ENCODE measurements around the gene AGK.
"Not testable (repeated sequence)": the region's sequence is repeated elsewhere in the genome, so short reads cannot be mapped to it uniquely, and the experiment has no call there.

The AGK gene

DNA sequence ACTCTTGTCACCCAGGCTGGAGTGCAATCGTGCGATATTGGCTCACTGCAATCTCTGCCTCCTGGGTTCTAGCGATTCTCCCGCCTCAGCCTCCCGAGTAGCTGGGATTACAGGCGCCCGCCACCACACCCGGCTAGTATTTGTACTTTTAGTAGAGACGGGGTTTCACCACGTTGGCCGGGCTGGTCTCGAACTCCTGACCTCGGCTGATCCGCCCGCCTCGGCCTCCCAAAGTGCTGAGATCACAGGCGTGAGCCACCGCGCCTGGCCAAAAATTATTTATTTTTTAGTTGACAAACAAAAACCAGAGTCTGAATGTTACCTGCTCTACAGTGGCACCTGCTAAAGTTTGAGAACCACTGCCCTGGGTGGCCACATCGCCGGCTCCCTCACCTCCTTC lies 96.5 kb downstream of the AGK start:
- not testable (repeated sequence) for DNase-seq (ENCODE audit: low read depth in 2 of 2)

DNA sequence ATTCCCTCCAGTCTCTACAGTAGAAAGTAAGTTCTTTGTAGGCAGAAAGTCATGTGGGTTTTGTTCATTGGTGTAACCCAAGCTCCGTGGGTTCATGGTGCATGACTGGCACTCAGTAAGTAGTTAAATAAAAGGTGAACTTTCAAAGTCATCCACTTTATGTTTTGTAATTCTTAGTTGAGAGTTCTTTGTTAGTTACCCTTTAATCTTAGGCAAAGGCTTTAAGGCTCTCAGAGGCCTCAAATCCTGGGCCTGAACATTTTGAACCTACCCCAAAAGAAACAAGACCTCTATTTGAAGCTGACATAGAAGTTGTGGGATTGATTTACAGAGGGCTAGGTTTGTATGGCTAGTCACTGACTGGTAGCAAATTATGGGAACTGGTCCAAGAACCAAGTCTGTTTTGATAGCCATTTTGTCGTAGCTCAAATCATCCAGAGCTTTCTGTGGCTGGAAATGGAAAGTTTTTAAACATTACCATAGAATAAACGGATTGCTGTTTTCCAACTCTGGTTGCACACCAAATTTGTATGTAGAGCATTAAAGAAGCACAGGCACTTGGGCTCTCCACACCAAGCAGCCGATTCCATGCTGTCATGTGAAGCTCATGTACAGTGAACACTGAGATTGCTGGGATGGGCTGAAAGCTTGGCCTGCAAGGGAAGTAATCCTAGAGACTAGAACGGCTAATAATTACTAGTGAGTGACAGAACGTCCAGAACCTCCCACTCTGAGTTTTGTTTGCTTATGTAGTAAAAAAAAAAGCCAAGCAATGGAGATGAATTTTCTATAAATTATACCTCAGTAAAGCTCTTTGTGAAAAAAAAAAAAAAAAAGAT lies 97.3 kb downstream of the AGK start:
- no peak for DNase-seq (ENCODE audit: low read depth in 2 of 2)

DNA sequence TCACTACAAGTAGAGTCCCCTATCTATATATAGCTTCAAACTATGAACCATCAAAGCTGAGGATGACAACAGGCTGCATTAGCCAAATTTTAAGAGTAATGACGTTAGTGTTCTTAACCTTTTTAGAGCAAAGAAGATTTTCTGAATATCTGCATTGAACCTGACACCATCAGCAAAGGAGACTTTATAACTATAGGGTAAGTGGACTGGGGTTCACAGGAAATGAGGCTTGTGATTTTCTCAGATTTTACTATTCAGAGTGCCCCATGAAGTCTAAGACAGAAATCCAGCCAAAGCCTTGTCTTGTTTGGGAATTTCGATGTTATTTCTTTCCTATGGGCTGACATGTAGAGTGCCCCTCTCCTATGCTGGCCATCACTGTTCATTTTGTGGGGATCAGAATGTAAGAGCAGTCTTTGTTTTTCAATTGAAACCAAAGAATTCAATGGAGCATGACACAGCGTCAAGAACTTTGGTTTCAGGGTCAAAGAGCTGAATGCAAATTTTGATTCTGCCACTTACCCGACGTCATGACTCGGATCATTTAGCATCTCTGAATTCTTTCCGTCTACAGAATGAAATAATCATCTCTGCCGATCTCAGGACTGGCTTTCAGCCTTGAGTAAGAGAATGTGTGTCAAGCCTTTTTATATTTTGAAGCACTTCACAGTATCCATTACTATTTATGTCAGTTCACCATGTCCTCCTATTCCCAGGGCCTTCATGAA lies 98.1 kb downstream of the AGK start:
- no peak for DNase-seq (ENCODE audit: low read depth in 2 of 2)

DNA sequence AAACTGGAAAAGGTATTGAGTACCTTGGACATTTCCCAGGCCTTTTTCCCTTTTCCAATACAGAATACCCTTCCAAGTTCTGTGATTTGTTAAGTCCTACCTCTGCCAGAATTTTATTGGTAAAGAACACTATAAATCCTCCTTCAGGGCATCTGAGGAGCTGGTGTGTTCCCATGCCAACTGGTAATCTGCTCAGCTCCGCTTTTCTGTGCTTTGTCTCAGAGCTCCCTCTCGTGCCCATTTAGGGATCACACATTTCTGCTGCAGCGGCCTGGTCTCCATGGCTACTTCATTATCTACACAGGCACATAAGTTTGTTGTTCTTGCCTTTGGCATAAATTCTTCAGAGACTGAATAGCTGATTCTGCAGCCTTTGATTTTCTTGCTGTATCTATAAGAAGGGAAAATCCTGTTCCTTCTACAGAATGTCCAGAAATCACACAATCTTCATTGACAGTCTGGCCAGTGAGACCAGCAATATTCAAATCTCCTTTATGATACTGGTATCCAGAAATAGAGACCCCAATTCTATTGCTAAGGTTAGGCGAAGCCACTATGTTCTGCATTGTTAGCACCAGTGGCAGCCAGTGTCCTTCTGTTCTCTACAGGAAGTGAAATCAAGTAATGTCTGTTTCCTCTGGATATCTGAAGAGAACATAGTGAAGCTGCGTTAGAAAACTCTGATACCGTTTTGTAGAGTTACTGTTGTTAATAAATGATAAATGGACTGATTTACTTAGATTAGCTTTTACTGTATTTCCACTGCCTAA lies 98.8 kb downstream of the AGK start:
- no peak for DNase-seq (ENCODE audit: low read depth in 2 of 2)

DNA sequence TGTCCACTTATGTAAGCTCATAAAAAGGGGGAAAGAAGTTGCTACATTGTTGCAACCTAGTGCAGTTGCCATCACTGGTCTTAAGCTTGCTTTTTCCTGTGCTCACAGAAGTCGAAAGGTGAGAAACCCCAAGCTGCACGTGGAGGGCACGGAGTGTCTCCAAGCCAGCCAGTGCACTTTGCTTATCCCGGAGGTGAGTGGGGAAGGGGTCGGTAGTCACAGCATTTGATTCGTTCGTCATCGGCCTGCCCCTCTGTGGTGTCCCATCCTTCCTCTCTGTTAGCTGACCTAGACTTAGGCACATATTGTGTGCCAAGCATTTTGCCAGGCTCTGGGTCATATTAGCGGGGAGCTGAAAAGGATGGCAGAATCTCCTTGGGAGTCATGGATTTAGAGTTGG lies 100.2 kb downstream of the AGK start:
- DNase-seq (ENCODE audit: low read depth in 2 of 2): no peak

DNA sequence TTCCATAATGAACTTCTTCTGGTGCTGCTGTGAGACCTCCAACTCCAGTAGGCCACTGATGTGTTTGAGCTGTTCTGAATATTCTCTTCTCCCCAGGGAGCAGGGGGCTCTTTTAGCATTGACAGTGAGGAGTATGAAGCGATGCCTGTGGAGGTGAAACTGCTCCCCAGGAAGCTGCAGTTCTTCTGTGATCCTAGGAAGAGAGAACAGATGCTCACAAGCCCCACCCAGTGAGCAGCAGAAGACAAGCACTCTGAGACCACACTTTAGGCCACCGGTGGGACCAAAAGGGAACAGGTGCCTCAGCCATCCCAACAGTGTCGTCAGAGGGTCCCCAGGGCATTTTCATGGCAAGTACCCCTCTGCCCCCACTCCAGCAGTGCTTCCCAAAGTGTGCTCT lies 101.5 kb downstream of the AGK start:
- no peak for DNase-seq (ENCODE audit: low read depth in 2 of 2)

DNA sequence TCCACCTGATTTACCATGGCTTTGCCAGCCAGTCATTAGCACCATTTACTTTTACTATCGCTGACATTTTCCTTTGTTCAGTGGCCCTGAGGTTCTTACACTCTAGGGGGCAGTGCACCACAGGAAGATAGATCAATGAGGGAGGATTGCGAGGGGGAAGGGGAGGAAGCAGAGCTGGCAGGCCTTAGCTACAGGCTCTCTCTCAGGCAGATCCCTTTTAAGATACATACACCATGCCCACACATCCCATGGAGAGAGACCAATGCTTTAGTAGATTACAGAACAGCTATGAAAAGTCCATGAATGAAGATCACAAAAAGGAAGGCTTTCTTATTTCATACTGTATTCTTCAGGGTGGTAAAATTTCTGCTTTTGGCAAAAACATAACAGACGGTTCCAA lies 103.3 kb downstream of the AGK start:
- DNase-seq (ENCODE audit: low read depth in 2 of 2): peak; percentile 20 to 21

DNA sequence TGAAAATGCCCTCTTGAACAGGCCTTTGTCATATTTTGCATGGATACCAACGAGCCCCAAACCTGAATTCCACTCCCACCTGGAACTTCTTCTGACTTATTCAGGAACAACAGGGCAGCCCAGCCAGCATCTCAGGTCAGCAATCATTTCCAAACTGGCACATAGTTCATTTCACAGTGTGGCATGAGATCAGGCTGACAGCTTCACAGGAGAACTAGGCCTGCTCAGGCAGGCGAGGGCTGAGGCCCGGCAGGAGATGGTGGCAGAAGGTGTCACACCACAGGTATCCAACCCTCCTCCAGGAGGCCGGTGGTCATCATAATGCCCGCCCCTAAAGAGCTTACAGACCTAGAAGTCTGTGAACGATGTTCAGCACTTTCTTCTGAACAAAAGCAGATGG lies 108.3 kb downstream of the AGK start:
- DNase-seq (ENCODE audit: low read depth in 2 of 2): no peak

DNA sequence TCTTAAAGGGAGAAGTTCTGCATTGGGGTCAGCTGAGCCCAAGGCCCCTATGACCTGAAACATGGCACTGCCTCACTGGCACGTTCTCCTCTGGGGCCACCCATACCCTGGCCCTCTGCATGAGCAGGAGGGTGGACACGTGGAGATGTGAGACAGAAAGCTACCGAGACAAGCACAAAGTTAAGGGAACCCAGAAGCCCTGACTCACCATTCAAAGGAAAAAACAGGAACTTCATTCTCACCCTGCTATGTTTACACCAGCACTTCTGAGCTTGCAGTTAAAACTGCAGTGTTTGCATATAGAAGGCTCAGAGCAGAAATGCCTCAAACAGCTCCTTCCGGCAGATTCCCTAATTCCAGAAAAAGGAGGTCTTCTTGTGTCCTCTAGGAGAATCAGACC lies 109.0 kb downstream of the AGK start:
- DNase-seq (ENCODE audit: low read depth in 2 of 2): no peak

DNA sequence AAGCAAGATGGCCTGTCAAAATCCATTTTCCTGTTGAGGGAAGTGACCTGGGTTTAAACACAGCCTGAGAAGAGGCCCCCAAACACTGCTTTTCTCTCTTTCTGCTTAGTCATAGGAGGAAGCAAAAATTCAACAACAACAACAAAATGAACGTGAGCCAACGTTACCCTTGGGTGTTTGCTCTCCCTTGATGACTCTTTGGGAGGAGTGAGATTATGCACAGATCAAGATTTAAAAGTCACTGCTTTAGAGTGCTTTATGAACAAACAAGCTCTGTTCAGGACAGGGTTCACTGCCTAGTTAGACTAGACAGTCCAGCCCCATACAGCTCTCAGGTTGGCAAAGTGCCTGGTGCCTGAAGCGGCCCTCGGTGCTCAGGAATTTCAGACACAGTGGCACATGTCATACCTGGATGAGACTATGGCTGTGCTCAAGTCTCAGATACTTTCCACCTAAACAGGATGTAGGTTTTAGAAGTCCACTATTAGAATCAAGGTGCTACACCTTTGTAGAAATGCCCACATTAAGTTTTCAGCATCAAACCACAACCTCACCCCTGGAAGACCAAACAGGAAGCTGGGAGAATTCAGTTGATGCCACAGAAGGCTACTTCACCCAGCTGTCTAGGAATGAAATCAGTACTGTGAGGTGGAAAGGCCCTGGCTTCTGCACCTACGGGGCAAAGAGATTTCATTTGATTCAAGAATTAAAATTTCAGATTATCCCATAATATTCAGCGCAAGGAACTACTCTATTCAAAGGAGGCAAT lies 112.1 kb downstream of the AGK start:
- DNase-seq (ENCODE audit: low read depth in 2 of 2): no peak

DNA sequence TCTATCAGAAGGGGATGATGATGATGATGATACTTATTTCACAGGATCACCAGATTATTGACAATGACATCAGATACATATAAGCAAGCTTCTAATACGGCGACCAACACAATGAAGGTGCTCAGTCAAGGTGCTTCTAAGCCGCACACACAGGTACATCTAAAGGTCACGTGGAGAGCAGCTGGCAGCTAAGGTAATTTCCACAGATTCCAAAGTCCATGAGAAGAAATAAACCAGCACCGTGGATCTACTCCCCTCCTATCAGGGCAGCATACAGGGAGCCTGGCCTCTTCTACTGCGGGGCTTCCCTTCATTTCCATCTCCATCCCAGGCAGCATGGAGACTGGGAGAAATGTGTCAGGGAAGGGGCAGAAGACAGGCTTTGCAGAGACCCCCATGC lies 113.2 kb downstream of the AGK start:
- no peak for DNase-seq (ENCODE audit: low read depth in 2 of 2)

DNA sequence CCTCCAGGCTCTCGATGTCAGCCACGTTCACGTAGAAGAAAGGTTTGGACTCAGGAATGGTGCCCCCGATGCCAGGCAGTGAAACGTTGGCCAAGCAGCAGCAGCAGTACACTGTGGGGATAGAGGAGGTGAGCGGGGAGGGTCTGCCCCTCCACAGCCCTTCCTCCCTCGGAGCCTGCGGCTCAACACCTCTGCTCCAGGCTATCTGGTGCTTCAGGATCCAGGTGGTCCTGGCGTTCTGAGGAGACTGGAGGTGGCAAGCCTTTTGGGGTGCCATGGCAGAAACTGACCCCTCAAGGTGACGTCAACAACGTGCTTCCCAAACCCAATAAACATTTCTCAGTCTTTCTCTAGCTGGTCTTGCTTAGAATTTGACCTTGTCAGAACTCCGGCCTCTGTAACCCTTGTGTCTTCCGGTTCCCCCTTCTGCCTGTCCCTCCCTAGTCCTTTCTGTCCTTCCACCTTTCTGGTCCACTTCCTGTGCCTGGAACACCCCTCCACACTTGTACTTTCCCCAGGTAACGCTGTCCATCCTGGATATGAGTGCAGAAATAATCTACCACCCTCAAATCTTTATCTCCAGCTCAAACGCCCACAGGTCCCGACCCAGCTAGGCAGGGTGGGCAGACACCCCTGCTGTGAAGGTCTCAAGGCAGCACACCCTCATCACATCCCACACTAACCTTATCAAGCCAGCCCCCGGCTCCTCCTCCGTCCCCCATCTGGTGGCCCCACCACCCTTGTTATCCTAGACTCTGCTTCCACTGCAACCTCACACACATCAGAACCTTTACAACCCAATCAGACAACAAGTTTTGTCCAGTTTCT lies 114.2 kb downstream of the AGK start:
- no peak for DNase-seq (ENCODE audit: low read depth in 2 of 2)

DNA sequence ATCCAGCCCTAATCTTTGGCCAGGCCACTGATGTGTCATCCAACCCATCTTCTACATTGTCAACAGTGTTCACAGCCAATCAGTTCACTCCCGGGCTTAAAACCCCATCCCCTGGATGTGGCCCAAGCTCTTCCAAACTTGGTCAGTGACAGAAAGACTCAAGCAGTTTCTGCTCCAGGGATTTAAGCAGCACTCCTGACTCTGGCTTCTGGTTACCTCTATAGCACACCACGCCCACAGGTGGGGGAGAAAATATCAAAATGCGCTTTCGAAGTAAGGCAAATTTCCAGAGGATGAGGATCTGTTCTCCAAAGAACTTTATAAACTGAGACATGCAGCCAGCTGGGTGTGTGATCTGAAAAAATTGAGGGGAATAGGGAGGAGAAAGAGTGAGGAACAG lies 114.9 kb downstream of the AGK start:
- DNase-seq (ENCODE audit: low read depth in 2 of 2): no peak

DNA sequence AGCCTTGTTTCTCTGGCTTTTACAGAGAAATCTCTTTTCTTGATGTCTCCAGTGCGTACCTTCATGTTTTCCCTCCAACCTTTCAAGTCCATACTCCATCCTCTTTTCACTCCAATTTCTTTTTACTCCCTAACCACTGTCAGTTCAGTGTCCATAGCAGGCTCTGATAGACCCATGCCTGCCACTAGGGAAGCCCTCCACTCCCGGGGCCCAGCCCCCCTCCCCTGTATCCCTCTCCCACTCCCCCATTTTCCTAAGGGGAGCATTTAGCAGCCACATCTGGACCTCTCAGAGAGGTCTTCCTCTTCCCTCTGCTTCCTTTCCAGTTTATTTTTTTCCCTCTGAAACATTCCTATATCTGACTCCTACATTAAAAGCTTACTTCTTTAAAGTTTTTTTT lies 117.6 kb downstream of the AGK start:
- DNase-seq (ENCODE audit: low read depth in 2 of 2): no peak

DNA sequence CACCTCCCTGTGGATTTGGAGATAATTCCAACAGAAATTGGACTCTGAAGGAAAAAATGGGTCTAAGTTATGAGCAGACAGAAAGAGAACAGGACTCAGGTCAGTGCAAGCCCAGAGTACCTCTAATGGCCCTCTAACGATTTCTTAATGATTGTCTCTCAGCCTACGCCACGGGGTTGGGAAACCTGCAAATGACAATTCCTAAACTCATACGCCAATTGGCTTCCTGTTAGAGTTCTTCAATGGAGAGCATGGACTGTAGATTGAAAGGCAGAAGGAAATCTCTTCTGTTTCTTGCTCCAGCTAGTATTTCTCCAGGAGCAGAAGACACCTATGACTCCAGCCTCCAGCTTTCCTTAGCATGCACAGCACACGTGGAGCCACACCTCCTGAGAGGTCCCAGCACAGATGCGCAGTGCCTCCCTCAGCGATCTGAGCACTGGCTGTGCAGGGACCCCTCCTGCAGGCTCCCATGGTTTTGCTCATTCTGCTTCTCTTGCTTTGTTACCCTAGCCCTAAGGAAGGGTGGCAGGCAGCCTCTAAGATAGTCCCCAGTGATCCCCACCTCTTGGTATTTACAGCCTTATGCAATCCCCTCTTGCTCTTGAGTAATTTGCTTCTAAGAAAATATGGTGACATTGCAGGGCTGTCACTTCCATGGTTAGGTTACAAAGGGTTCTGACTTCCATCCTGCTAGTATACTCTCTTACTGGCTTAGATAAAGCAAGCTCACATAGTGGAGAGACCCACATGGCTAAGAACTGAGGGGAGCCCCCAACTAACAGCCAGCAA lies 120.7 kb downstream of the AGK start:
- DNase-seq (ENCODE audit: low read depth in 2 of 2): no peak

DNA sequence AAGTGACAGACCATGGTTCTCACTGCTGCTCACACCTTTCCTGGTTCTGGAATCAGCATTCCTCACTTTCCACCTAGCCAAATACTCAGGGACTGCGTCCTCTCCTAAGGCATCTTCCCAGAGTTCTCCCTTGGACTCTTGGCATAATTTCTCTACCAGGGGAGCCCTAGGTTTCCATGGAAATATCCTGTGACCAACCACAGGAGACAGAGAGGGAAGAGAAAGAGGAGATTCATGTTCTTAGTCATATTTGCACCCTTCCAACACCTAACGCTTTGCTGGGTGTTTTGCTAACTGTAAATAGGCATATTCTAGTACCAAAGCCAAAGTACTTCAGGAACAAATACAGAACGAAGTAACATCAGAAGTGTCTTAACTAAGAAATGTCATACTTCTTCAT lies 122.1 kb downstream of the AGK start:
- no peak for DNase-seq (ENCODE audit: low read depth in 2 of 2)

DNA sequence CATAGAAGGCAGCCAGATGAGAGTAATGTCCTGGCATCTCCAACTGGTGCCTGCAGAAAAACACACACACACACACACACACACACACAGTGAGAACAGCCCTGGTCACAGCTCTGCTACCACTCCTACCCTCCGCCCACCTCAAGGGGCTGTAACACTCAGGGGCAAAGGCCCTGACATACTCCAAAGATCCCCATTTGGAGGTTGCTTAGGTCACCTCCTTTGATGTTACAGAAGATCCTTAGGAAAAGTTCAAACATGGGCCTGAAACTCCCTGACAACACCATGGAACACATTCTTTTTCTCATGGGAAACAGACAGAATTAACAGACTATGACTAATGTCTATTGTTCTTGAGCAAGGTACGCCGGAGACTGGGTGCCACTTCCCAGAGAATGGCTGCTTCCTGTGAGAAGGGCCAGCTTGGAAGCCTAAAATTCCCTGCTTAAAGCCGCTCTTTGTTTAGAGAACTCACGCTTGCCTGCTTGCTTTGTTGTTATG lies 123.0 kb downstream of the AGK start:
- no peak for DNase-seq (ENCODE audit: low read depth in 2 of 2)

DNA sequence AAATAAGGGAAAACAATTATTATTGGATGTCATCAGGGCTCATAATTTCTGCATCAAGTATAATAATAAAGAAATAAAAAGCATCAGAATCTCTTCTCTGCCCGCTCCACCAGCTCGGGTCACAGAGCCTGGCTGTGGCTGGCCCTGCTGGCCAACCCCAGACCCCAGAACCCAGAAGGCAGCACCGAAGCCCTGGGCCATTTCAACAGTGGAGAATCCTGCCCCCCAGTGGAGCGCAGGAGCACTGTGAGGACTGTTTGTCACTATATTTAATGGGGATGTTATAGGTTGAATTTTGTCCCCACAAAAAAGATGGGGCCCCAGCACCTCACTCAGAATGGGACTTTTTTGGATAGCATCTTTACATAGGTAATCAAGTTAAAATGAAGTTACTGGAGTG lies 123.5 kb downstream of the AGK start:
- no peak for DNase-seq (ENCODE audit: low read depth in 2 of 2)

DNA sequence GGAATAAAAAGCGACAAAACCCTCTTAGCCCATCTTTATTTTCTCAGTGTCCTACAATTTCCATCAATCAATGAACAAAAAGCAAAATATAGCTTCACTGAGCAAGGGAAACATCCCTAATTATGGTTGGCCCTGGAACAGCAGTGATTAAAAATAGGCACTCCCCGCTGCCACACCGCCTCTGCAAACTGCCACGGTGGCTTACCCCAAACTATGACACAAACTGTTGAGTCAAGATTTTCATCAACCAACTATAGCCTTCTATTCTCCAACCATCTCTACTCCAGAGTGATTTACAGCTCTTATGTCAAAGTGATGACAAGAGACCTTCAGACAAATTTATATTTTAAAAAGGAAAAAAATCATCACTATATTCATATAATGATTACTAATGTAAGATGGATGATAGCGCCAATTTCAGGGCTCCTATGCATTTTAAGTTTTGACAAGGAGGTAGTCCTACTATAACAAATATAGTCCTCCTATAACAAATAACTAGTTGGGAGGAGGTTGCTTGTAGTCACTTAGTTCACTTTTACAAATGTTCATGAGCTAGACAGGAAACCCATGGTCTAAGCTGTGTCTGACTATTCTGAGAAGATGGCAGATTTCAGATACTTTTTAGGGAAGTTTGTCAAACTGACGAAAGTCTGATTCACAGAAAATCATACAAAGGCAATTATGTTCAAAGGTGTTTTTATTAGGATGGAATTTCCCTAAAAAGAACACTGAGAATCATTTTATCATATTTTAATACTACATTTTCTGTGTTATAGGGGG lies 124.4 kb downstream of the AGK start:
- no peak for DNase-seq (ENCODE audit: low read depth in 2 of 2)
